K562 (cell line): ENCODE data around the gene DDX39A. TPM values are rescaled to one million over a fixed set of nuclear protein-coding genes. Genes with fewer than 3 reads are reported as not detected.
A peak's percentile ranks its signal among the peaks of the same experiment; 100 is the strongest.

Experiments
- BHLHE40 ChIP-seq: IDR thresholded peaks from 2 replicates; pipeline ENCODE4 v1.6.1; 2011; ENCODE audit warnings: low read length, improper control_type of control experiment
- BRF2 ChIP-seq: IDR thresholded peaks from 3 replicates; pipeline ENCODE4 v1.6.1; 2011; ENCODE audit warnings: borderline replicate concordance, mild to moderate bottlenecking; ENCODE audit not compliant: insufficient read length, insufficient read depth
- CCAR2 ChIP-seq: fragments of 200-400 bp; formaldehyde crosslinking; IDR thresholded peaks from 2 replicates; pipeline ENCODE4 v1.6.1; 2017; ENCODE audit warnings: mild to moderate bottlenecking, low read depth, low read length
- DIDO1 ChIP-seq: fragments of 450-650 bp; IDR thresholded peaks from 2 replicates; pipeline ENCODE4 v1.6.1; 2016; ENCODE audit warnings: low read depth, missing biosample characterization, missing genetic modification characterization
- DMBX1 ChIP-seq: fragments of 250-450 bp; sonication (Bioruptor Pico); IDR thresholded peaks from 2 replicates; pipeline ENCODE4 v1.8.0; 2022; ENCODE audit warnings: inconsistent platforms, mild to moderate bottlenecking, moderate library complexity, borderline replicate concordance
- E2F3 ChIP-seq: fragments of 250-450 bp; sonication (Bioruptor Pico); IDR thresholded peaks from 2 replicates; pipeline ENCODE4 v1.4.0; 2020; ENCODE audit warnings: mild to moderate bottlenecking
- ETS2 ChIP-seq: IDR thresholded peaks from 2 replicates; pipeline ENCODE4 v1.6.1; 2016; ENCODE audit warnings: borderline replicate concordance, missing genetic modification characterization, mild to moderate bottlenecking, moderate library complexity, missing compliant biosample characterization; ENCODE audit not compliant: poor library complexity, severe bottlenecking
- HNRNPLL ChIP-seq: fragments of 200-400 bp; formaldehyde crosslinking; IDR thresholded peaks from 2 replicates; pipeline ENCODE4 v1.6.1; 2017; ENCODE audit warnings: low read length, low read depth, mild to moderate bottlenecking; ENCODE audit not compliant: poor library complexity, severe bottlenecking
- HOXB6 ChIP-seq: fragments of 250-450 bp; sonication (Bioruptor Pico); IDR thresholded peaks from 2 replicates; pipeline ENCODE4 v1.5.1; 2022; ENCODE audit warnings: mild to moderate bottlenecking, borderline replicate concordance
- MCM3 ChIP-seq: fragments of 450-650 bp; IDR thresholded peaks from 2 replicates; pipeline ENCODE4 v1.6.1; 2016
- MXD1 ChIP-seq: fragments of 250-450 bp; sonication (Bioruptor Pico); IDR thresholded peaks from 2 replicates; pipeline ENCODE4 v1.8.0; 2021; ENCODE audit warnings: borderline replicate concordance, mild to moderate bottlenecking, moderate library complexity; ENCODE audit not compliant: poor library complexity, severe bottlenecking
- POLR2G ChIP-seq: fragments of 200-400 bp; formaldehyde crosslinking; IDR thresholded peaks from 2 replicates; pipeline ENCODE4 v1.6.1; 2017; ENCODE audit warnings: low read depth, mild to moderate bottlenecking, antibody characterized with exemption, low read length, moderate library complexity
- RBM14 ChIP-seq: fragments of 200-400 bp; formaldehyde crosslinking; IDR thresholded peaks from 2 replicates; pipeline ENCODE4 v1.6.1; 2018; ENCODE audit warnings: low read depth, mild to moderate bottlenecking, low read length, moderate library complexity, borderline replicate concordance; ENCODE audit not compliant: insufficient read depth
- RBM25 ChIP-seq: fragments of 200-400 bp; formaldehyde crosslinking; IDR thresholded peaks from 2 replicates; pipeline ENCODE4 v1.6.1; 2018; ENCODE audit warnings: low read length, low read depth, moderate library complexity; ENCODE audit not compliant: severe bottlenecking
- RFX1 ChIP-seq: fragments of 450-650 bp; IDR thresholded peaks from 2 replicates; pipeline ENCODE4 v1.6.1; 2016; ENCODE audit warnings: mild to moderate bottlenecking, moderate library complexity
- SAP30 ChIP-seq: fragments of 200-600 bp; sonication (generic); IDR thresholded peaks from 2 replicates; pipeline ENCODE4 v1.6.1; 2012; ENCODE audit warnings: borderline replicate concordance, low read depth, mild to moderate bottlenecking, moderate library complexity, low read length, control low read depth, inconsistent platforms; ENCODE audit not compliant: insufficient read depth, poor library complexity, severe bottlenecking
- SMAD2 ChIP-seq: fragments of 150-350 bp; IDR thresholded peaks from 2 replicates; pipeline ENCODE4 v1.6.1; 2014; ENCODE audit warnings: low read depth, mild to moderate bottlenecking, low read length
- ZNF212 ChIP-seq: fragments of 450-650 bp; formaldehyde crosslinking; IDR thresholded peaks from 2 replicates; pipeline ENCODE4 v1.4.0; 2020; ENCODE audit warnings: mild to moderate bottlenecking
- ZNF408 ChIP-seq: fragments of 250-450 bp; sonication (Bioruptor Pico); IDR thresholded peaks from 2 replicates; pipeline ENCODE4 v1.4.0; 2020; ENCODE audit warnings: low read depth, mild to moderate bottlenecking, moderate library complexity
- ZNF583 ChIP-seq: fragments of 250-450 bp; sonication (Bioruptor Pico); IDR thresholded peaks from 2 replicates; pipeline ENCODE4 v1.4.0; 2020
- ZNF766 ChIP-seq: fragments of 200-800 bp; sonication (Bioruptor generic); conservative IDR thresholded peaks from 2 replicates; pipeline ENCODE4 v1.6.1; 2016; ENCODE audit warnings: missing genetic modification characterization, missing compliant biosample characterization
- ZNF778 ChIP-seq: fragments of 450-650 bp; formaldehyde crosslinking; IDR thresholded peaks from 2 replicates; pipeline ENCODE4 v1.4.0; 2020; ENCODE audit warnings: mild to moderate bottlenecking, moderate library complexity
- ZNF830 ChIP-seq: fragments of 250-450 bp; sonication (Bioruptor Pico); IDR thresholded peaks from 2 replicates; pipeline ENCODE4 v1.5.0; 2021; ENCODE audit warnings: mild to moderate bottlenecking
- polyA plus RNA-seq, 8 experiments: library from polyadenylated mRNA; depleted of rRNA in 4 of 8; stranded (reverse) in 5 of 8; unstranded in 3 of 8; fragments of >200 nt; fragmentation: Nextera tagmentation in 2 of 8; fragmentation: Illumina TruSeq in 1 of 8; extraction: Ambion mirVana in 2 of 8; extraction: Trizol in 1 of 8; gene quantifications; 2 replicates each; pipeline versions ENCODE4 v1.2.1 to v1.2.3, GENCODE V29; 2011 to 2014; ENCODE audit warnings: inconsistent platforms in 1 of 8, missing spikeins in 1 of 8
- total RNA-seq, 7 experiments: library from RNA; depleted of rRNA in 6 of 7; stranded (reverse); fragments of >200 nt in 6 of 7; fragmentation: Illumina TruSeq in 2 of 7; extraction: Trizol in 2 of 7; gene quantifications; 2 replicates each; pipeline versions ENCODE4 v1.2.1 to v1.2.3, GENCODE V29; 2011 to 2021; ENCODE audit warnings: low replicate concordance in 1 of 7
- TF ChIP-seq, protein P1 (sequence below), 2 experiments: IDR thresholded peaks; 2 replicates each; pipeline ENCODE4 v1.6.1; 2011; ENCODE audit warnings: borderline replicate concordance in 1 of 2, control low read depth in 1 of 2, low read depth in 1 of 2, low read length in 1 of 2, mild to moderate bottlenecking in 1 of 2, mixed read lengths in 1 of 2, moderate library complexity in 1 of 2; ENCODE audit not compliant: insufficient read depth in 1 of 2, insufficient read length in 1 of 2, poor library complexity in 1 of 2, severe bottlenecking in 1 of 2; ENCODE audit errors: extremely low read depth in 1 of 2

DDX39A gene
- total and polyA plus RNA-seq, 9 of the 15 experiments (the other 6 are each of a cell fraction or from before 2014, with no cell fraction given) = 90.3 to 250 (median 188) TPM

DNA sequence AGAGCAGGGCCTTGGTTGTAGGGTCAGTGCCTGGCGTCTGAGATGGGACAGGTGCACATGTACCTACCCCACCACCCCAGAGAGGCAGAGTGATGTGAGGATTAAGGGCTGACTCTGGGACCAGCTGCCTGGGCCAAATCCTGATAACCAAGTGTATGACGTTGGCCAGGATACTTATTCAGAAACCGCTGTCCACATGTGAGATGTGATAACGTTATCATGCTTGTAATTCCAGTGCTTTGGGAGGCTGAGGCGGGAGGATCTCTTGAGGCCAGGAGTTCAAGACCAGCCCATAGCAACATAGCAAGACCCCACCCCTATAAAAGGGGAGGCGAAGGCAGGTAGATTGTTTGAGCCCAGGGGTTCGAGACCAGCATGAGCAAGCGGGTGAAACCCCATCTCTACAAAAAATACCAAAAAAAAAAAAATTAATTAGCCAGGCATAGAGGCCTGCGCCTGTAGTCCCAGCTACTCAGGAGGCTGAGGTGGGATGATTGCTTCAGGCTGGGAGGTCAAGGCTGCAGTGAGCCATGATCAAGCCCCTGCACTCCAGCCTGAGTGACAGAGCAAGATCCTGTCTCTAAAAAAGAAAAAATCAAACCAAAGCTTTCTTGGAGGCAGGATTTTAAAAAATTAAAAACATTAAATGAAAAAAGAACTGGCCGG is 27.9 kb downstream of the DDX39A start (continued):
- TF ChIP-seq, protein P1, sequence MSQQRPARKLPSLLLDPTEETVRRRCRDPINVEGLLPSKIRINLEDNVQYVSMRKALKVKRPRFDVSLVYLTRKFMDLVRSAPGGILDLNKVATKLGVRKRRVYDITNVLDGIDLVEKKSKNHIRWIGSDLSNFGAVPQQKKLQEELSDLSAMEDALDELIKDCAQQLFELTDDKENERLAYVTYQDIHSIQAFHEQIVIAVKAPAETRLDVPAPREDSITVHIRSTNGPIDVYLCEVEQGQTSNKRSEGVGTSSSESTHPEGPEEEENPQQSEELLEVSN (IDR thresholded peaks at IDR 0.05; ENCODE audit: borderline replicate concordance in 1 of 2, extremely low read depth in 1 of 2, insufficient read depth in 1 of 2, insufficient read length in 1 of 2, low read depth in 1 of 2, low read length in 1 of 2, poor library complexity in 1 of 2, severe bottlenecking in 1 of 2) = no peak
- TF ChIP-seq HNRNPLL = no peak
- no peak for TF ChIP-seq ZNF212 (CRISPR knock-in tag)
- no peak; the same call in 1 of the 2 replicates for TF ChIP-seq RFX1
- TF ChIP-seq SMAD2 = no peak
- TF ChIP-seq RBM25 = peak; percentile 39
- no peak for TF ChIP-seq RBM14
- TF ChIP-seq ETS2 (tag) = no peak
- TF ChIP-seq BRF2 = no peak
- no peak for TF ChIP-seq HOXB6 (CRISPR knock-in tag)
- TF ChIP-seq DIDO1 = no peak
- no peak for TF ChIP-seq ZNF408 (CRISPR knock-in tag)
- no peak for TF ChIP-seq MXD1 (CRISPR knock-in tag)
- no peak for TF ChIP-seq ZNF830 (CRISPR knock-in tag)
- no peak for TF ChIP-seq ZNF778 (CRISPR knock-in tag)
- TF ChIP-seq MCM3 = no peak
- TF ChIP-seq POLR2G = no peak
- TF ChIP-seq BHLHE40 = peak; percentile 48; the same call in 1 of the 2 replicates
- TF ChIP-seq E2F3 (CRISPR knock-in tag) = no peak
- no peak for TF ChIP-seq SAP30
- 0 out of 2 replicates have a peak, but pooled peaks have one; percentile 36 for TF ChIP-seq ZNF583 (CRISPR knock-in tag)
- peak; percentile 77; the same call in 1 of the 2 replicates for TF ChIP-seq ZNF766 (CRISPR knock-in tag)
- TF ChIP-seq DMBX1 (CRISPR knock-in tag) = peak; percentile 58; the same call in 1 of the 2 replicates
- TF ChIP-seq CCAR2 = no peak
